Stimulated activated CD4-positive, alpha-beta T cell treated with anti-CD3 and anti-CD28 coated beads, Interleukin-4, amount 100 ng/mL, for 24 hours (primary cell): ENCODE results near the gene NSMF.
A peak's percentile ranks its signal among the peaks of the same experiment; 100 is the strongest.
"Not testable (repeated sequence)": the region's sequence is repeated elsewhere in the genome, so short reads cannot be mapped to it uniquely, and the experiment has no call there.

Experiments used
- DNase-seq: peaks from one replicate; pipeline ENCODE4 v3.0.0-alpha.2; 2020

NSMF gene

GRCh38 chr9:137475666-137476065 is 16.5 kb upstream of the NSMF start:
- no peak for DNase-seq

DNA sequence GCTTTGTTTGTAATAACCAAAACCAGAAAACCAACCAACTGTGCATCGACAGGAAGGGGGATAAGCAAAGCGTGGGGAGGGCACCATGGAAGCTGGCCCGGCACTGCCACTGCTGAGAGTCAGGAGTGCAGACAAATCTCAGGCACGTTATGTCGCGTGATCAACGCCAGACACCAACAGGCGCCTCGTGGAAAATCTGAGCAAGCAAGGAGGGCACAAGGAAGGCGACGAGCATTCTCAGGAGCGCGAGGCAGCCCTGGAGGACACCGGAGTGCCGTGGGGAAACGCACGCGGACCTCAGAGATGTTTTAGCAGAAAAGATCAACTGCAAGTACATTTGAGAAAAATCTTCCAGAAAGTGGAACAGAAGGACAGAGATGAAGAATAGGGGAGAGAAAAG is 15.1 kb upstream of the NSMF start:
- no peak for DNase-seq

DNA sequence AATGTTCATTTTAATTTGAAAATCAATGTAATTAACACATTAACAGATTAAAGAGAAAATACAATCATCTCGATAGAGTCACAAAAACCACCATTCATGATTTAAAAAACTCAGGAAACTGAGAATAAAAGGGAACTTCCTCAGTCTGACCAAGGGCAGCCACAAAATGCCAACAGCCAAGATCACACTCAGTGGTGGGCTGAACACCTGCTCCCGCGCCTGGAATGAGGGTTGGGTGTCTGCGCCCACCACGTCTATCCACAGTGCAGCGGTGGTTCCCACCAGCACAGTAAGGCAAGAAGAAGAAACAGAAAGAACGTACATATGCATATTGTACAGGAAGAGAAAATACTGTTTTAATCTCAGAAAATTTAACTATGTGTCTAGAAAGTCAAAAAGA is 11.7 kb upstream of the NSMF start:
- DNase-seq = no peak

DNA sequence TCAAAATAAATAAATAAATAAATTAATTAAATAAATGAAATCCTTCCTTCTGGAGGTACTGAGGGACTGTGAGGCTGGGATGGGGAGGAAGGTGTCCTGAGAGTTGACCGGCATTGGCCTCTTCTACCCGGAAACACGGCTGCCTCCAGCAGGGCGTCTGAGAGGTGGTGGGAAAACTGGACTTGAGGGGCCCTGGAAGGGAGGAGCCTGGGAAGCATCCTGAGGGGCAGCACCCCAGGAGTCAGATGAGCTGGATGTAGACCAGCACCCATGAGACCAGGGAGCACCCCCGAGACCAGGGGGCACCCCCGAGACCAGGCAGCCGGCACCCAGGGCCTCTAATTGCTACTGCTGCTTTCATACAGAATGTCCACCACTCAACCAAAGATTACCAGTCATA is 8.8 kb upstream of the NSMF start:
- no peak for DNase-seq

DNA sequence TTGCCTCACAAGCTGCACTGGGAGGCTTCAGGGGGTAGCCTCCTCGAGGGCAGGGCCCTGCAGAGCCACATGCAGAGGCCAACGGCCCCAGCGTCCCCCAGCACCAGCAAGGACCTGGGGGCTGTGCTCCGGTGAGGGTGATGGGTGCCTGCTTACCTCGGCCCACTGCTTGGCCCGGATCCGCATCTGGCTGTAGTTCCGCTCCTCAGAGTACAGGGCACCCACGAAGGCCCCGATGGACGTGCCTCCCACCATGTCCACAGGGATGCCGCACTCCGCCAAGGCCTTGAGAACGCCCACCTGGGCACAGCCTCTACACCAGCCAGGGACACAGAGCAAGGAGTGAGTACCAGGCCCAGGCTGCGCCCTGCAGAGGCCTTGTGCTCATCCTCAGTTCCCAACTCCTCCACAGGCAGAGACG is 8.0 kb upstream of the NSMF start:
- DNase-seq = no peak

DNA sequence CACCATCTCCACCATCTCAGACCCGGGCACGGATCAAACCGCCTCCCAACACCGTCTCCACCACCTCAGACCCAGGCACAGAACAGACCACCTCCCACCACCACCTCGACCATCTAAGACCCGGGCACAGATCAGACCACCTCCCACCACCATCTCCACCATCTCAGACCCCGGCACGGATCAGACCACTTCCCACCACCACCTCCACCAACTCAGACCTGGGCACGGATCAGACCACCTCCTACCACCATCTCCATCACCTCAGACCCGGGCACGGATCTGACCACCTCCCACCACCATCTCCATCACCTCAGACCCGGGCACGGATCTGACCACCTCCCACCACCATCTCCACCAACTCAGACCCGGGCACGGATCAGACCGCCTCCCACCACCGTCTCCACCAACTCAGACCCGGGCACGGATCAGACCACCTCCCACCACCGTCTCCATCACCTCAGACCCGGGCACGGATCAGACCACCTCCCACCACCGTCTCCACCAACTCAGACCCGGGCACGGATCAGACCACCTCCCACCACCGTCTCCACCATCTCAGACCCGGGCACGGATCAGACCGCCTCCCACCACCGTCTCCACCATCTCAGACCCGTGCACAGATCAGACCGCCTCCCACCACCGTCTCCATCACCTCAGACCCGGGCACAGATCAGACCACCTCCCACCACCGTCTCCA is 7.4 kb upstream of the NSMF start:
- DNase-seq = not testable (repeated sequence)

DNA sequence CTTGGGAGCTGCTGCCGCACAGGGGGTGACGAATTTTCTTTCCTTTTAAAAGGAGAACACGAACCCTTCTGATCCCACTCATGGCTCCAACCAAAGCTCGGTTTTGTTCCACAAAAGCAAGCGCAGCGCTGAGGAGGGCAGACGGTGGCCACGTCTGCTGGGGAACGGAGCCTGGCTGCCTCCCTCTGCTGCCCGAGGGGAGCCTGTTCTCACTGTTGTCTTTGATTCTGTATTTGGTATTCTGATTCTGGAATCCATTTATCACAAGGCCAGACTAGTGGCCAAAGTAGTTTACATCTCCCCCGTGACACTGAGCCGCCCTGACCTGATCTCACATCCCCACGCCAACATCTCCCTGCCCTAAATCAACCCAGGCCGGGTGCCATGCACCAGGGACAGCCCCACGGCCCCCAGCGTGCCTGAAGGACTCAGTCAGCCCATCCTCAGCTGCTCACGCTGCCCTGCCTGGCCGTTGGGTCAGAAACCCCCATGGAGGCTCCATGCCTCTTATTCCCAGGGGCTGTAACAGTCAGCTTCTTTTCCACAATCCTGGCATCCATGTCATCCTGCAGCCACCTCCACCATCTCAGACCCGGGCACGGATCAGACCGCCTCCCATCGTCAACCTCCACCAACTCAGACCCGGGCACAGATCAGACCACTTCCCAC is 6.7 kb upstream of the NSMF start:
- DNase-seq = no peak

DNA sequence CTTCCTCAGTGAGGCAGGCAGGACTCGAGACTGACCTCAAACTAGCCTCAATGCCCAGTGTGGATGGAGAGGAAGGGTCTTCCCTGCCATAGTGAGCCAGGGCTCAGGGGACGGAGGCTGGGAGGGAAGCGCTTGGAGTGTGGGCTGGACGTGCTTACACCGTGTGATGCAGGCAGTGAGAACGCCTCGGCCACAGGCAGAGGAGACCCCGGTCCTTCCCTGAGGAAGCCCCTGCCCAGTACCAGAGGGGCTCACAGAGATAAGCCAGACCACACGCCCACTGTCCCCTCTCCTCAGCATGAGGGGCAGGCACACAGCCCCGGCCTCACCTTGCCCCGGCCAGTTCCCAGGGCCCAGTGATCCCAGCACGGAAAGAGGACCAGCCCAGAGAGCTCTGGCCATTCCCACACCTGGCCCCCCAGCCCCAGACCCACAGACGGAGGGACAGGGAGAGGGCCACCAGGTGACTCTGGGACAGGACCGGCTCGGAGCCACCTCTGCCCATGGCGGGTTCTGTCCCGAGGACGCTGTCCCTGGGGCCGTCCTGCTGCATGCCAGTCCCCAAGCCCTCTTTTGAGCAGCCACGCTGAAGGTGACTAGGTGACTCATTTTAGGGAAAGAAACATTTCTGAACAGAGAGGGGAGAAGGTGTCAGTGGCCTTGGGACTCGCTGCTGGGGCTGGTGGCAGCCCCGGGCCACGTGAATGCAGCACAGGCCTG is 6.0 kb upstream of the NSMF start:
- no peak for DNase-seq

- DNase-seq = no peak
Observed at GRCh38 chr9:137464291-137464999, 5.3 kb upstream of the NSMF start.

- DNase-seq = no peak
Observed at GRCh38 chr9:137463931-137464290, 4.8 kb upstream of the NSMF start.

- no peak for DNase-seq
Observed at GRCh38 chr9:137462986-137463930, 4.1 kb upstream of the NSMF start.

DNA sequence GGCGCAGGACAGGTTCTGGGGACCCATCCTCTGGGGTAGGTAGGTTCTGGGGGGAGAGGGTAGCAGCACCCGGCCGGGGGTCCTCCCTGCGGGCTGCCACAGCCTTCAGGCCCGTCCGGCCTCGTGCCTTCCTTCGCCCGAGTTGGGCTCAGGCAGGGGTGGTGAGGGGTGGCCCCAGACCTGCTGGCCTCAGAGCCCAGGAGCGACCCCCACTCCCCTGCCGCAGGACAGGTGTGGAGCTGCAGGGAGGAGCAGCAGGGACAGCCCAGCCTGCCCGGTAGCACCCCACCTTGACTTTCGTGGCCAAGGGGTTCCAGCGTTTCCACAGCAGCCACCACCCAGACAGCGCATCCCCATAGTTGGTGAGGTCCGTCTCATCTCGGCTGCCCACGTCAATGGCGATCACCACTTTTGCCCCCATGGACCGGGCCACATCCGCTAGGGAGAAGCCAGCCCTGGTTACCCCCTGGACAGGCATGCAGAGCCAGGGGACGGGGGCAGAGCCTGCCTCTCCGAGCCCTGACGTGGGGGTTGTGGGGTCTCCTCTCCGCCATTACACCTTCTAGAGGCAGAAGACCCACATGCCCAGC is 3.4 kb upstream of the NSMF start:
- no peak for DNase-seq

DNA sequence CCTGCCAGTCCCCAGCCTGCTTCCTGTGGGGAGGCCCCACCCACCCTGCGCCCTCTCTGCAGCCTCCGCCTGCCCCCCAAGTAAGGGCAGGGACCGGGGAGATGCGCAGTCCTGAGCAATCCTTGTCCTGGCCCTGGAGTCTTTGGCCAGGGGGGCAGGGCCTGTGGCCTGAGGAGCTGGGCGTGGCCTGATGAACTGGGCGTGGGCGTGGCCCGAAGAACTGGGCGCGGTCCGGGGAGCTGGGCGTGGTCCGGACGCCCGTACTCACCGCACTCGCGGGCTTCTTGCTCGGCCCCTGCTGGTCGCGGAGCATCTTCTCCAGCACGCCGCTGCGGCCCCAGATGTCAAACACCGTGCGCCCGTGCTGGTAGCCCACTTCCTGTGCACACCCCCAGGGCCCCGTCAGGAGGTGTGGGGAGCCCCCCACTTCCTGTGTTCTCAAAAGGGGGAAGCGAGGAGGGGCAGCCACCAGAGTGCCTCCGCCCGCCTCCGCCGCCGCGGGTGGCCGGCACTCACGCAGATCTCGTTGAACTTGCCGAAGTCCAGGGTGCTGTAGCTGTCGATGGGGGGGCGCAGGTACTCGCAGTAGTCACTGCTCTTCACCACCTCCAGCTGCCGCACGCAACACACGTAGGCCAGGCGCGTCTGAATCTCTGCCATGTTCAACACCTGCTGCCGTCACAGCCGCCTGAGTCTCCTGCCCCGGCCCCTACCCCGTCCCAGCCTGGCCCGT is 2.7 kb upstream of the NSMF start:
- DNase-seq = peak; percentile 71

- no peak for DNase-seq
Observed at GRCh38 chr9:137461316-137461662, 2.2 kb upstream of the NSMF start.

DNA sequence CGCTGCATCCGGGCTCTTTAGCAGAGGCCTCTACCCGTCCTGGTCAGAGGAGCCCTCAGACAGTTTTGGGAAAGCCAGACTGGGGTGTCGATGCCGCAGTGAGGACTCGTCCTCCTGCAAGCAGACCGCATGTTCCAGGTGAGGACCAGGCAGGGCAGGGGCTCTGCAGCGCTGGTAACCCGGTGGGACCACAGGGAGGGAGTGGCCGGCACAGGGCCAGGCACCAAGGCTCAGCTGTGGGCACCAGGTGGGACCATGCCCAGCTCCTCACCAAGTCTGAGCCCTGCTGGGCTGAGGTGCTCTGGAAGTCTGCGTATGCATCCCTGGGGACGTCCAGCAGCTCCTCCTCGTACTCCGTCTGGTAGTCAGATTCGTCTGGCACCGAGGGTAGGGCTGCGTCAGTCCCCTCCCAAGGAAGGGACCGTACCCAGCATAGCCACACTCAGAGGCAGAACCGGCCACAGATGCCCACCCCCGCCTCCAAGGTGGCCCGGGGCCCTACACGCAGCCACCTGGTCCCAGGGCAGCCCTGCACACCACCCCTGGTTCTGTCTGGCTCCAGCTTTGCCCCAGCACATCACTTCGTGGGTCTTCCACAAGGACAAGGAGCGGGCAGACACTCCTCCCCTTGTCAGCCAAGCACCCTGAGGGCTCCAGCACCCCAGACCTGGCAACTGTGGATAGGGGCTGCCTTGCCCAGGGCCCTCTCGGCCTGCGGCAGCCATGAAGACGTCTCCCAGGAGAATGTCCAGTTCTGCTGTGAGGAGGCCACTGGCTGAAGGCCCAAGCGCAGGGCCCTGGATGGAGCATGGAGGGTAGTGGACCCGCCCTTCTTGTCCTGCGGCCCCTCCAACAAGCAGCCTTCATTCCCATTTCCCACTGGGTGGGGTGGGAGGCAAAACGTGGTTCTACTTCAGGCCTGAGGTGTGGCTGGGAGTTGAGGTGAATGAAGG is 1.5 kb upstream of the NSMF start:
- DNase-seq = no peak

DNA sequence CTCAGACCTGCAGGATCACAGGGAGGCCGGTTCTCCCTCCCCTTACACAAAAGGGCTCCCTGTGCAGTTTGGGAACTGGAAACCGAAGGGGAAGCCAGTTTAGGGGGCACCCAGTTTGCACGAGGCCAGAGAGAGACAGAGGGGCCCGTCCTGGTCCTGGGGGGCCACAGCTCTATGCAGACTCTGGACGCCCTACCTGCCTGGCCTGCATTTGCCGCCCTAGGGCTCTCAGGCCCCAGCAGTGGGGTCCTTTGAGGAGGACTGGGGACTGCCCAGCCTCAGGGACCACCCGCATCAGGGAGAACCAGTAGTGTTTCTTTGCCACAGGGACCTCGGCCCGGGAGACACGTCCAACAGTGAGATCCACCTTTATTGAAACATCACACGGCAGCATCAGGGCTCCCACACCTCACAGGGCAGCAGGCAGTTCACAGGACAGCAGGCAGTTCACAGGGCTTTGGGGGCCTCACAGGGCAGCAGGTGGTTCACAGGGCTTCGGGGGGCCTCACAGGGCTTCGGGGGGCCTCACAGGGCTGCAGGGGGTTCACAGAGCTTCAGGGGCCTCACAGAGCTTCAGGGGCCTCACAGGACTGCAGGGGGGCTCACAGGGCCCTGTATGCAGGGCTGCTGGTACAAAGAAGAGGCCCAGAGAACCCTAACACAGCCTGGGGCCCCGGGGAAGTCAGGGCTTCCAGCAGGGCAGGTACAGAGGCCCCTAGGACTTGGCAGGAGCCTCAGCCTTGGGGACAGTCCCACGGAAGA is 648 bp upstream of the NSMF start:
- no peak for DNase-seq

DNA sequence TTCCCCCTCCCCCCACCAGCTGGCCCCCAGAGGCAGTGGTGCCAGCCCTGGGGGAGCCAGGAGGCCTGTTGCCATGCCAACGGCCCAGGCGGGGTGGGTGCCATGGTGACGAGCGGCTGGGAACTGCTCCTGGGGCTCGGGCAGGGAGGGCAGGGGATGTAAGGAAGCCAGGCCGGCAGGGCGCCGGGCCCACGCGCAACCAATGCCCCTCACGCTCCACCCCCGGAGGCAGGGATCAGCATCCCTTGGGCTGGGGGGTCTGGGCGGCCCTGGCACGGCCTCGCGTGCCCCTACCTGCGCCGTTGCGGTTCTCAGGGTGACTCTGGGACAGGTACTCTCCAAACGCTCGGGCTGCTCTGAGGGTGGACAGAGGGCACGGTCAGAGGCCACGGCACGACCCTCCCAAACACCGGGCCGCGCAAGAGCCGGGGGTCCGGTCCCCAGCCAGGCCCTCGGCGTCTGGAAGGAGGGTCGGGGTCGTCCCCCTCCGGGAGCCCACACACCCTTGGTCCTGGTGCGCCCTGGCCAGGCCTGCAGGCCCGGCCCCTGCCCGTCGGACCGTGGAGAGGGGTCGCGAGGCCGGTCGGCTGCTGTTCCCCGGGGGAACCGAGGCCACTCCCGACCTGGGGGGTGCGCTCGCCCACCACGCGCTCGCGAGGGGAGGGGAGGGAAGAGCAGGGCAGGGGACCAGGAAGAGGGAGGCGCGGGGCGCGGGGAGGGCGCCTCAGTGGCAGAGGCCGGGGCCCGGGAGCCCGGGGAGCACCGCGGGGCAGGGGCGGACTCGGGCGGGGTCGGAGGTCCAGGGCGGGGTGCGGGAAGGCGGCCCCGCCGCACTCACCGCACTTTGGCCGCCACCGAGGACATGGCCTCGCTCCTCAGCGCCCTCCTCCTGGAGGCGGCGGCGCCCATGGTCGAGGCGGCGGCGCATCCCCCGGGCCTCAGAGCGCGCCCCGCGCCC is 661 bp downstream of the NSMF start:
- DNase-seq = no peak
